ENCODE data around the gene DVL3.
"Not testable (repeated sequence)": the region's sequence is repeated elsewhere in the genome, so short reads cannot be mapped to it uniquely, and the experiment has no call there.

The DVL3 gene

DNA sequence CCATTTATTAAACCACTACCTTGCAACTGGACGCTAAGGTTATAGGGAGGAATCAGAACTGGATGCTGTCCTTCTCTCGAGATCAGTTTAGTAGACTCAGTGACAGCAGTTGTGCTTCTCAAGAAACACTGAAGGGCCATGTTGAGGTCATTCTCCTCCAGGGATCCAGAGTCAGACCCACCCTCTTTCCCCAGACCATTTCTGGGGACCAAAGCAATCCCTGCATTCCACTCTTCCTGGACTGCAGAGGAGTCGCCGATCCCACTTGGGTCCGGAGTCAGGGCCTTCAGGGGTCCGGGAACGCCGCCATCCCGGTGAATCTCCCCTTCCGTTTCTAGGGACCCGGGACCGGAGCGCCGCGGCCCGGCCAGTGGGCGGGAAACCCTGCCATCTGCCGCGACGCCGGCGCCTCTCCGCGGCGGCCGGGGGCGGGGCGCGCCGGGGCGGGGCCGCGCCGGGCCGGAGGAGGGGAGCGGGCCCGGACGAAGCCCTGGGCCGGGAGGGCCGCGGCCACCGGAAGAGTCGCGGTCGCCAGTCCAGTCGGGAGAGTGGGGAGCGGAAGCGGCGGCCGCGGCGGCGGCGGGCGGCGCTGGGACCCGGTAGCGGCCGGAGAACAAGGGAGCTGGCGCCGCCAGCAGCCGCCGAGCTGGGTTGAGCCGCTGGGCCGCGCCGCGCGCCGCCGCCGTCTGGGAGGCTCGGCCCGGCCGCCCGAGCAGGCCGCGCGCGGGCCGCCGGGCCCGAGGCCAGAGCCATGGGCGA lies at the start of gene DVL3:
Gene DVL3 (plus strand): TSS at position 493 of the 759 bp plus-strand sequence. CDS start 259 bp downstream, at position 752.
- DNase-seq (ENCODE audit: low read depth in 2 of 2) = no peak

DNA sequence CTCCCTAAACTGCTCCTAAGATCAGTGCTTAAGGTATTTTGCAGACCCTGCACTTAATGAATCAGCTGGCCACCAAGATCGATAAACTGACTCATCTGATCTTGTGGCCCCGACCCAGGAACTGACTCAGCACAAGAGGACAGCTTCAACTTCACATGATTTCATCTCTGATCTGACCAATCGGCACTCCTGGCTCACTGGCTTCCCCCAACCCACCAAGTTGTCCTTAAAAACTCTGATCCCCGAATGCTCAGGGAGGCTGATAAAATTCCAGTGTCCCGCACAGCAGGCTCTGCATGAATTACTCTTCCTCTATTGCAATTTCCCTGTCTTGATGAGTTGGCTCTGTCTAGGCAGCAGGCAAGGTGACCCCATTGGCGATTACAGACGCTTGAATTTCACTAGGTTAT lies 44.9 kb upstream of the DVL3 start:
- DNase-seq (ENCODE audit: low read depth in 2 of 2) = no peak

DNA sequence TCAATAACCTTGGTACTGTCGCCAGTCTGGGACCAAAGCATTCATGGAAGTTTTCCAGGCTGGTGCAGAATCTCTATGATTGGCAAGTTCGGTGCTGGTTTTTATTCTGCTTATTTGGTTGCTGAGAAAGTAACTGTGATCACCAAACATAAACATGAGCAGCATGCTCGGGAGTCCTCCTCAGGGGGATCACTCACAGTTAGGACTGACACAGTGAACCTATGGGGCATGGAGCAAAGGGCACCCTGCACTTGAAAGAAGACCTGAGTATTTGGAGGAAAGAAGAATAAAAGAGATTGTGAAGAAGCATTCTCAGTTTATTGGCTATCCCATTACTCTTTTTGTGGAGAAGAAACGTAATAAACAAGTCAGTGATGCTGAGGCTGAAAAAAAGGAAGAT lies 39.2 kb upstream of the DVL3 start:
- no peak for DNase-seq (ENCODE audit: low read depth in 2 of 2)

DNA sequence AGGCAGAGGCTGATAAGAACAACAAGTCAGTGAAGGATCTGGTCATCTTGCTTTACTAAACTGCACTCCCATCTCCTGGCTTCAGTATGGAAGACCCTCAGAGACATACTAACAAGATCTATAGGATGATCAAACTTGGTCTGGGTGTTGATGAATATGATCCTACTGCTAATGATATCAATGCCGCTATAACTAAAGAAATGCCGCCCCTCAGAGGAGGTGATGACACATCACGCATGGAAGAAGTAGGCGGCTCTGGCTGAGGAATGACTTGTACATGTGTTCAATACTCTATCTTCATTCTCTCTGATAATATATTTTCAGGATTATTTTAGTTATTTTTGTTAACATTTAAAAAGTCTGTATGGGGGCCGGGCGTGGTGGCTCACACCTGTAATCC lies 37.5 kb upstream of the DVL3 start:
- no peak for DNase-seq (ENCODE audit: low read depth in 2 of 2)

DNA sequence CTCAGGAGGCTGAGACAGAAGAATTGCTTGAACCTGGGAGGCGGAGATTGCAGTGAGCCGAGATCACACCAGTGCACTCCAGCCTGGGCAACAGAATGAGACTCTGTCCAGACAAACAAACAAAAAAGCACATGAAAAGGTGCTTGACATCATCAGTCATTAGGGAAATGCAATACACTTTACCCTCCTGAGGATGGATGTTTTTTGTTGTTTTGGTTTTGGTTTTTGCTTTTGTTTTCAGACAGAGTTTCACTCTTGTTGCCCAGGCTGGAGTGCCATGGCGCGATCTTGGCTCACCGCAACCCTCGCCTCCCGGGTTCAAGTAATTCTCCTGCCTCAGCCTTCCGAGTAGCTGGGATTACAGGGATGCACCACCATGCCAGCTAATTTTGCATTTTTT lies 34.1 kb upstream of the DVL3 start:
- DNase-seq (ENCODE audit: low read depth in 2 of 2) = not testable (repeated sequence)

DNA sequence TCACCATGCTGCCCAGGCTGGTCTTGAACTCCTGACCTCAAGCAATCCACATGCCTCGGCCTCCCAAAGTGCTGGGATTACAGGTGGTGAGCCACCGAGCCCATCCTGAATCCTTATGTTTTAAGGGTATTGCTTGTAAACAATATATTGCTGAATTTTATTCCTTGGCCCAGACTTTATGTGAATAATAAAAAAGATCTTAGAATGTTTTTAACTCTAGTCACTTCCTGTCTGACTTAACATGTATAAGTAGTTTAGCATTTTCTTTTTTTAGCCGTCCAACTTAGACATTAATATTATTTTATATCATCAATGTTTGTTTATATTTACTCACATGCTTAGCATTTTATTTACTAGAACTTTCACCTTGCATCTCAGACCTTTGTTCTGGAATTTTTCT lies 29.2 kb upstream of the DVL3 start:
- no peak for DNase-seq (ENCODE audit: low read depth in 2 of 2)

DNA sequence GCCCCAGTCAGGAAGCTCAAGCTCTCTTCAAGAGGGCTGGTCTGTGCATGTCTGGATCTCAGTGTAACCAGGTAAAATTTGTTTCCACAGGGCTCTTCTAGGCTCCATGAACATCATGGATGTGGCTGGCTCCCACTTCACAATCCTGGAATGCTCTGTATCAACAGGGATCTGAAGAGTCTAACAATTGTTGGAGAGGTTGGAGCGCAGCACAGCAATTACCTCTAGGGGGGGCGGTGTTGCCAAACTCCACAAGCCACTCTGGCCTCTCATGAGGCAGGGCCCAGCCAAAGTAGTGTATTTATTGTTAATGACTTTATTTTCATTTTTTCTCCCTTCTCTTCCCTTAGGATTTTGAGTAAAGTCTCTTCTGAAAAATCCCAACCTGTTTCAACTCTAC lies 26.2 kb upstream of the DVL3 start:
- no peak for DNase-seq (ENCODE audit: low read depth in 2 of 2)

DNA sequence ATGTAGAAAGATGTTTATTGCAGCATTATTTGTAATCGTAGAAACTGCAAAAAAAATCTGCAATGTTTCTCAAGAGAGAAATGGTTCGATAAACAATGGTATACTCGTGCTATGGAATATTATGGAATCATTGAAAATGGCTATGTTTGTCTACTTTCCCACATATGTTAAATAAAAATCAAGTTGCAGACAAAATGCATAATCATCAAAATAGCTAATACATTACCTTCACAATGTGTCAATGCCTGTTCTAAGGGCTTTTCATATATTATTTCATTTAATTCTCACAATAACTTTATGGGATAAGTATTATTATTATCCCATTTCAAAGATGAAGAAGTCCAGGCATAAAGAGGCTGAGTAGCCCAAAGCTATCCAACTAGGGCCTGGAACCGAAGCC lies 22.2 kb upstream of the DVL3 start:
- DNase-seq (ENCODE audit: low read depth in 2 of 2) = no peak

DNA sequence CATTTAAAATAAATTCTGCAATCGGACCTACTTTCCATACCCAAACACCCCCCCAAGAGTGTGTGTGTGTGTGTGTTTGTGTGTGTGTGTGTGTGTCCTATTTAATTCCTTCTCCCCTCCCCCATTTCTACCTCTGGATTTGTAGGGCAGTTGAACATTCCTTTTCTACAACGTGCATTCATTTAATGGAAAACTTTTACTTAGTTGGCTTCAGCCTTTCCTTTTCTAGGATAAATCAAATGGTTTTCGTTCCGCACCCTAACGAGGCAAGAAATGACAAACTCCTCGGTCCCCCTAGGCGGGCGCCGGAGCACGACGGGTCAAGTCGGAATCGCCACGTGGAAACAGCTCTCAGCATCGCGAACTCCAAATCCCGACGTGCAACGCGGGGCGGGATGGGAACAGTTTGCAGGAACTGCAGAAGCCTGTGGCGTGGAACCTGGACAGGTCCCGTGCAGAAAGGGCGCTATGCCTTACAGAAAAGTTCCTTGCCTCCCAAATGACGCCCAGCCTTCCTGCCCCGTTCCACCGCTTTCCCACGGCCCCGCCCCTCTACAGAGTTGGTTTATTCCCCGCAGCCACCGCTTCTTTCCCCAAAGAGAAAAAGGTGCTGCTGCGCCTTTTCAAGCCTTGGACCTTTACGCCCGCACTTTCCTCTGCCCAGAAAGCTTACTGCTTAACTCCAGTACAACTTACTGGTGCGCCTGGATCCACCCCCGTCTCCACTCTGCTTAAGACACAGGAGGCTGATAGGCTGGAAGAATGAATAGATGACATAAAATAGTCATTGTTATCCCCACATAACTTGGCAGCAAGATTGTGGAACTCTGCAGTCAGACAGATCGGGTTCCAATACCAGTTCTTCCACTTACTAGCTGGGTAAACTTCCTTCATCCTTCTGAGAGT lies 21.1 kb upstream of the DVL3 start:
- peak; percentile 54 to 56 for DNase-seq (ENCODE audit: low read depth in 2 of 2)

DNA sequence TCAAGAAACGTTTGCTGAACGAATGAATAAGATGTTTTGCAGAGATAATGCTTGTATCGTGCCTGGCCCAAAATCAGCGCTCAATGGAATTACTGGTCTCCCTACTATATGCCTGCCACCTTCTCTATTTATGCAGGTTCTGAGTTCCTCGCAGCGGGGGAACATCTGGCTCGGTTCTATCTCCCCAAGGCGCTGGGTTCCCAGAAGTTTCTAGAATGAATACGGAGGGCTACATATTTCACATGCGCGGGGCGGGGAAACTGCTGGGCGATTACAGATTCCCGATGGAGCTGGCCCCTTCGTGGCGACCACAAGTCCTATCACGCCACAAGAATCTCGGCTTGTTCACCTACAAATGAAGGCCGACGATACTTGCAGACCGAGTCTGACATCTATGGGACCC lies 20.4 kb upstream of the DVL3 start:
- no peak for DNase-seq (ENCODE audit: low read depth in 2 of 2)

DNA sequence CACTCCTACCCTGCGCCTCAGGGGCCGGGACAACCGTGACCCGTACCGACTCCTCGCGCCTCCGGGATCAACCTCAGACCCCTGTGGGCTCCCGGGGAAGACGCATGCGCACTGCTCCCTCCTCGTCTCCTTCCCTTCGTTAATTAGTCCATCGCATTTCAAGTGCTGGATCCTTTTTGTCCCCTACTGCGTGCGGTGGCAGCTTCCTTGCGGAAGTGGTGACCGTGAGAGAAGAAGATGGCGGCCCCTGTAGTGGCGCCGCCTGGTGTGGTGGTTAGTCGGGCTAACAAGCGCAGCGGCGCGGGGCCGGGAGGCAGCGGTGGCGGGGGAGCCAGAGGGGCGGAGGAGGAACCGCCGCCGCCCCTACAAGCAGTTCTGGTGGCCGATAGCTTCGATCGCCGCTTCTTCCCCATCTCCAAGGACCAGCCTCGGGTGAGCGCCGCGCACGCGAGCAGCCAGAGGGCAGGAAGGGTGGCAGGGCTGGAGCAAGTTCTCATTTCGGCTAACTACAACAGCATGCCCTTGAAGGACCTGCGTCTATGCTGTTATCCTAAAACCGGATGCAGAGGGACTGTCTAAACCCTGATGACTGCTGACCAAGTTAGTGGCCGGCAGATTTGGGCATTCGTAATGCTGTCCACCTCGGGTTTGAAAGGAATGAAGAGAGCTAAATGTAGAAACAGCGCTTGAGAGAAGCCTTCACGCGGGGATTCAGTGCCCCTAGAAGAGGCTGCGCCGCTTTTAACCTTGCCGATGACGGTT lies 19.8 kb upstream of the DVL3 start, which contains the start of gene EIF2B5:
Gene EIF2B5 (plus strand): TSS at position 210 of the 762 bp plus-strand sequence. CDS start 28 bp downstream, at position 238.
- DNase-seq (ENCODE audit: low read depth in 2 of 2) = peak; percentile 77 to 86

DNA sequence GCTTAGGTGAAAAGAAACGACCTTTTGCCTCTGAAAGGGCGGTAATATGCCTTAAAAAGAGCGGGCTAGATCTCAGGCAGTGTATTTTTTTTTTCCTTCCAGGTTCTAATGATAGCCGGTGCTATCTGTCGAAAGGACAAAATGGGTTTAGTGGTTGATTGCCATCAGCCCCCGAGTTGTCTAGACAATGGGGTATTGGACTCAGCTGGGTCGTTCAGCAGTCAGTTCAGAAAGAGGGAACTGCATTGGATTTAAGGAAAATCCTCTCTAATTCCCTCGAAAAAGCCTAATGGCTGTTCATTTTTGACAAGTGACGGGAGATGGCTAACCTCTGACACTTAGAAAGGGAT lies 19.3 kb upstream of the DVL3 start:
- DNase-seq (ENCODE audit: low read depth in 2 of 2) = no peak

DNA sequence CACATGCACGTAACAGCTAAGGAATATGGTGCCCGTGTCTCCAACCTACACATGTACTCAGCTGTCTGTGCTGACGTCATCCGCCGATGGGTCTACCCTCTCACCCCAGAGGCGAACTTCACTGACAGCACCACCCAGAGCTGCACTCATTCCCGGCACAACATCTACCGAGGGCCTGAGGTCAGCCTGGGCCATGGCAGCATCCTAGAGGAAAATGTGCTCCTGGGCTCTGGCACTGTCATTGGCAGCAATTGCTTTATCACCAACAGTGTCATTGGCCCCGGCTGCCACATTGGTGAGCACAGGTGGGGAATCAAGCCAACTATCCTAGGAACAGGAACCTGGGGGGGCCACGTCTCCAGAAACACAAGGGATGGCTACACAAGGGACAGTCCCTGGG lies 14.7 kb upstream of the DVL3 start:
- DNase-seq (ENCODE audit: low read depth in 2 of 2) = no peak

DNA sequence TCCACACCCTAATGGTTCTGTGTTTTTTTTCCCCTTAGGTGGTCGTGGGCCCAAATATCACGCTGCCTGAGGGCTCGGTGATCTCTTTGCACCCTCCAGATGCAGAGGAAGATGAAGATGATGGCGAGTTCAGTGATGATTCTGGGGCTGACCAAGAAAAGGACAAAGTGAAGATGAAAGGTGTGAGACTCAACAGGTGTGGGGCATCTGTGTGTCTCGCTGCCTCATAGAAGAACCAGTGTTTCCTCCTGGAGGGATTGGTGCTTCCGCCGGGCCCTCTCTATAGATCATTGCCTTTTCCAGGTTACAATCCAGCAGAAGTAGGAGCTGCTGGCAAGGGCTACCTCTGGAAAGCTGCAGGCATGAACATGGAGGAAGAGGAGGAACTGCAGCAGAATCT lies 13.0 kb upstream of the DVL3 start:
- no peak for DNase-seq (ENCODE audit: low read depth in 2 of 2)

DNA sequence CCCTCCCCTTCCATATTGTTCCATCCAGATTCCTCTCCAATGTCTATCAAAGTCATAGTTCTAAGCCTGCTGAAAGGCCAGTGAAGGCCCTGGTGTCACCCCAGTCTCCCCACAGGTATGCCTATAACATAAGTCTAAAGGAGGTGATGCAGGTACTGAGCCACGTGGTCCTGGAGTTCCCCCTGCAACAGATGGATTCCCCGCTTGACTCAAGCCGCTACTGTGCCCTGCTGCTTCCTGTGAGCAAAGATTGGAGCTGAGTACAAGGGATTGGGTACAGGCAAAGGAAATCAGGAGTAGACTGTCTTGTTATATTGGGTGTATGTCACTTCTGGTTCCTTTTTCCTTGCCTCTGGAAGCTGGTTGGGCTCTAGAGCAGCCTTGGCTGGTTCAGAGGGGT lies 11.8 kb upstream of the DVL3 start:
- DNase-seq (ENCODE audit: low read depth in 2 of 2) = no peak

DNA sequence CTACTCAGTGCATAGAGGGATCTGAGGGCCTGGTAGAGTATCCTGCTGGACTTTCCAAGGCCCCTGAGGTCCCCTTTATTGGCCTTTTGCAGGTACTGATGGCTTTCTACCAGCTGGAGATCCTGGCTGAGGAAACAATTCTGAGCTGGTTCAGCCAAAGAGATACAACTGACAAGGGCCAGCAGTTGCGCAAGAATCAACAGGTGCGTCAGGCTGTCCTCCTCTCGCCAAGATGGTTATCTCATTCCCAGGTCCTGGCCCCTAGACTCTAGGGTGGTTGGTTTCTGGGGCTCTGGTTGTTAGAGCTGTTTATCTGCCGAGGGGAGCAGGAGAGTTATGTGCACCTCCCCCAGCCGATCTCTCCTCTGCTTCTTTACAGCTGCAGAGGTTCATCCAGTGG lies 10.7 kb upstream of the DVL3 start:
- no peak for DNase-seq (ENCODE audit: low read depth in 2 of 2)

DNA sequence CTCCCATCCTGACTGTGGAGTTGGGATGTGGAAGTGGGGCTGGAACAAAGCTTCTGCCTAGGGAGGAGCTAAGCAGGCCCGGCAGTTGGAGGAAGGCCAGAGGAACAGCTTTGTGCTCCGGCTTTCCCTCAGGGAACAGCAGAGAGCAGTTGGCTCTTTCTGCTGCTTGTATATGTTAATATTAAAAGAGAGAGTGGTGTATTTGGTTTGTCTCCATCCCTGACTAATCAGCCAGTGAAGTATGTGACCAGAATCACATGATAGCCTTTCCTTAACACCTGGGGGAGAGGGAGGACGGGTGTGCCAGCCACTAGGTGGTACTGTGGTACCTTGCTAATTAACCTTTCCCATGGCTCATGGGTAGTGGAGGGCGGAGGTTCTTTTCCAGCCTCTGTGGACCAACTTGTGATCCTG lies 10.1 kb upstream of the DVL3 start:
- no peak for DNase-seq (ENCODE audit: low read depth in 2 of 2)

DNA sequence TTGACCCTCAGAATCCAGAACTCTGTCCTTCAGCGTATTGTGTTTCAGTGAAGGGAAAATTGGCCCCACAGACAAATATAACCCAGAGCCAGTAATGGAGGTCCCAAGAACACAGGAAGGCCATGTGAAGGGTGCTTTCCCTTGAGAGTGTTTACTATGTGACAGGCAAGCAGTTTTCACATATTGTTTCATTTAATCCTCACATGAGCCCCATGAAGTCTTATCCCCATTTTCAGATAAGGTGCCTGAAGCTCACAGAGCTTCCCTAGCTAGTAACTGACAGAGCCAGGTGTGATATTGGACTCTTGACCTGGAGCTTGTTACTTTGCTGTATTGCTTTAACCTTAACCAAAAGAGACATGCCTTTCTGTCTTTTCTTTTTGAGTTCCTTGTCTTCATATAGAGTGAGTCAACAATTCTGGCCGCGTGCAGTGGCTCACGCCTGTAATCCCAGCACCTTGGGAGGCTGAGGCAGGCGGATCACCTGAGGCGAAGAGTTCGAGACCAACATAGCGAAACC lies 9.4 kb upstream of the DVL3 start:
- no peak for DNase-seq (ENCODE audit: low read depth in 2 of 2)

DNA sequence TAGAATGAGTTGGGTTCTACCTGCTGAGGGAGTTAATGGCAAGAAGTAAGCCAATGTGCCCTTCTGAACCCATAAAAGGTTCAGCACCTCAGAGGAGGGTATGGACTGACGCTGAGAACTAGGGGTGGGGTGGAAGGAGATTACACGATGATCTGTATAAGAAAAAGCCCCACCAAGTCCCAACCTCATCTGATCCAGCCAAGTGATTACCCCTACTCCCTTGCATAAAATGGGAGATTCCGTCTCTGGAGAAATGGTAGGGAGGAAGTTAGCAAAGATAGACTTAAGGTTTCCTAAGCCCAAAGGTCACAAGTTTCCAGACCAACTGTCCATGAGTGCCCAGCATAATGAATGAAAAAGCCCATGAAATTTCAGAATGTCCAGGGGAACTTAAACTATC lies 7.1 kb upstream of the DVL3 start:
- DNase-seq (ENCODE audit: low read depth in 2 of 2) = no peak

DNA sequence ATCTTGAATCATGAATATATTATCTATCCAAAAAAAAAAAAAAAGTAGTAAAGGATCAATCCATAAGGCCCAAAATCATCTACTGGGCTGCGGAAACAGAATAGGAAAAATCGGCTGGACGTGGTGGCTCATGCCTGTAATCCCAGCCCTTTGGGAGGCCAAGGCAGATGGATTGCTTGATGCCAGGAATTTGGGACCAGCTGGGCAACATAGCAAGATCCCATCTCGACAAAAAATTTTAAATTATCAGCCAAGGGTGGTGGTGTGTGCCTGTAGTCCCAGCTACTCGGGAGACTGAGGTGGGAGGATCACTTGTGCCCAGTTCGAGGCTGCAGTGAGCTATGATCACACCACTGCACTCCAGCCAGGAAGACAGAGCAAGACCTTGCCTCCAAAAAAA lies 6.1 kb upstream of the DVL3 start:
- DNase-seq (ENCODE audit: low read depth in 2 of 2) = no peak

DNA sequence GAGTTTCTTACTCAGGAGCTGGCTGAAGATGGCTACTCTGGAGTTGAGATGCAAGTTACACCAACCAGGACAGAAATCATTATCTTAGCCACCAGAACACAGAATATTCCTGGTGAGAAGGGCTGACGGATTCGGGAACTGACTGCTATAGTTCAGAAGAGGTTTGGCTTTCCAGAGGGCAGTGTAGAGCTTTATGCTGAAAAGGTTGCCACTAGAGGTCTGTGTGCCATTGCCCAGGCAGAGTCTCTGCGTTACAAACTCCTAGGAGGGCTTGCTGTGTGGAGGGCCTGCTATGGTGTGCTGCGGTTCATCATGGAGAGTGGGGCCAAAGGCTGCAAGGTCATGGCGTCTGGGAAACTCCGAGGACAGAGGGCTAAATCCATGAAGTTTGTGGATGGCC lies 5.4 kb upstream of the DVL3 start:
- not testable (repeated sequence) for DNase-seq (ENCODE audit: low read depth in 2 of 2)

Data from stimulated activated CD4-positive, alpha-beta T cell treated with anti-CD3 and anti-CD28 coated beads, Interleukin-4, amount 100 ng/mL, for 48 hours (primary cell).